OCI-M2 (cell line): ENCODE measurements around the gene IQGAP2.

Source experiments
- DNase-seq: peaks from one replicate; lab custom pipeline; 2025; ENCODE audit not compliant: unreplicated experiment; lab: John Stamatoyannopoulos, UW

IQGAP2 gene

DNA sequence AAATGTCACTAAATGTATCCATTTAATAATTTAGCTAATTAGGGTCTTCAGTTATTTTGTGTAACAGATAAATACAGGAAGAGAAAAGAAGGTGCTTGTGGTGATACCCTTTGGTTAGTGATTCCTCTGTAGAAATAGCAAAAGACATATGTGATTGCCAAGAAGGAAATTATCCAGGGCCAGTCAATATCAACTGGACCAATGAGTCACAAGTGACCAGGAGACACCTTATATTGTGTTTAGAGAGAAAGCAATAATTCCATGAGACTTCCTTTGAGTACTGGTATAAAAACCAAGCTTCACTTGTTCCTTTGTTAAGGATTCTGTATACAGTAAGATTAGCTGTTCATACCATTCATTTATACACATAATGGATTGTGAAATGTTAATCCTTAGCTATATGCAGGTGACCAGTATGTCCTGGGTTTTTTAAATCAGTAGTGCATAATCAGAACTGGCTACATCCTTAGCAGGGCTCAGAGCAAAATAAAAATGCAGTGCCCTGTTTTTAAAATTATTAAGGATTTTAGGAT is 301.1 kb downstream of the IQGAP2 start:
- DNase-seq, result no peak

DNA sequence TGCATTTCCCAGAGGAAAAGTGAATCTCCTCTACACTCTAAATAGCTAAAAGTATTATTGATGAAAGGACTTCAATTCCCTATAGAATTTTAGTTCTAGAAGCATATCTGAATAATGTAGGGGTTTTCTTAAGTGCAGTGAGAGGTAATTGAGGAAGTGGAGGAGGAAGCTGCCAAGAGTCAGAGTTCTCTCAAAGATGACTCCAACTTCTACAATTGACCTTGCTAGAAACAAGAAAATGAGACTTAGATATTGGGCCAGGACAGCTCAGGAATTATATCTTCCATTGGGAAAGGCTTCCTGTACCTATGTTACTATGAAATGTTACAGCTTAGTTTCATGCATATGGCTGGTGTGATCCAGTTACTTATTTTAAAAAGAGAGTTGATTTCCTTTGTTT is 302.5 kb downstream of the IQGAP2 start:
- DNase-seq, result no peak

DNA sequence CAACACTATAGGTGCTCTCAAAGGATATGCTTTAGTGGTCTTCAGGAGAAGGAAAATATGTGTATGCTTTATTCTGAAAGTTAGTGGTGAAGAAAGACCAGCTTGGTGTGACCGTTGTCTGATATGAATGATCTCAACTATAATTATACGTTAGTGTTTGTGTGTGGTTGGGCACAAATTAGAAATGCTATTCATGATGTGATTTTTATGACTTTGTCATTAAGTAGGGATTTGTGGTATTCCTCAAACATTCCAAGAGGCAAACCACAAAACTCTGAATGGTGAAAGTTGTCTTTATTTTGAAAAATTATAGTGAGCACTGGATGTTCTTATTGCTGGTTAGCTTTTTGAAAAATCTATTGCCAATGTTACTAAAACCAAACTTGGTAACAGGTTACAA is 306.7 kb downstream of the IQGAP2 start:
- no peak for DNase-seq

DNA sequence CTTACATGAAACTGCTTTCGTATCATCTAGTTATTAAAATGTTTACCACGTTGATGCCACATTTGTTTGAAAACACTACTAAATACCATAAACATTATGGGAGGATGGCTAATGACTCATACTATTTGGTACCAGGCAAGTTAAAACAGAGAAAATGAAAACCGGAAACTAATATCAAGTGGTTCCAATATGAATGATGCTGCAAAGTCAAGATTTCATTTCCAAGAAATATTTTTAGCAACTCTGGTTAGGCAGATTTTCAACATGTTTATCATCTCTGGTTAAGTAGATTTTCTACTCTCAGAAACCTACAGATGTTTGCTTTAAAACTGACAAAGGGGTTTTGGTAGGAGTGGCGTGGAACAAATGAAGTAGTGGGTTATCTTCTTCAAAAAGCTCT is 307.9 kb downstream of the IQGAP2 start:
- DNase-seq, result no peak

DNA sequence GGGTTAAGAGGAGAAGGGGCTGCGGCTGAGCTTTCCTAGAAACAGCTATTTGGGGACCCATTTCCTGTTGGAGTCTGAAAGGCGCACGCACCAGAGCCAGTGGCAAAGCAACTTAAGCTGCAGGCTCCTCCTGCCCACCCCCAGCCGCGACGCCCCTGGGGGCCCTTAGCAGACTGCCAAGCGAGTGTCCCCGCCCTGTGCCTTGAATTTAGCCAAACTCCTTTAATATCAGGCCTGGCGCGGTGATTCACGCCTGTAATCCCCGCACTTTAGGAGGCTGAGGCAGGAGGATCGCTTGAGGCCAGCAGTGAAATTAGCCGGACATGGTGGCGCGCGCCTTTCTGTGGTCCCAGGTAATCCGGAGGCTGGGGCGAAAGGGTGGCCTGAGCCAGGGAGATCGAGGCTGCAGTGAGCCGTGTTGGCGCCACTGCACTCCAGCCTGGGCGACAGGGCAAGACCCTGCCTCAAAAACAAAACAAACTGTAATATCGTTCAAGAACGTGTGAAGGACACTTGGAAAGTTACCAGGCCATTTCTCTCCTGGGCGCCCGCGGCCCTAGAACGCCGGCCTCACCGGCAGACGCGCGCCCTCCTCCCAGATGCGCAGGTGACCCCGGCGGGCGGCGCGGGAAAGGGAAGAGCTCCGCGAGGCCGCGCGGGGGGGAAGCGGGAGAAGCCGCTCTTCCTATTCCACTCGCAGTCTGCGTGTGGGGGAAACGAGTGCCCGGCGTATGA is 311.8 kb downstream of the IQGAP2 start:
- DNase-seq, result no peak

DNA sequence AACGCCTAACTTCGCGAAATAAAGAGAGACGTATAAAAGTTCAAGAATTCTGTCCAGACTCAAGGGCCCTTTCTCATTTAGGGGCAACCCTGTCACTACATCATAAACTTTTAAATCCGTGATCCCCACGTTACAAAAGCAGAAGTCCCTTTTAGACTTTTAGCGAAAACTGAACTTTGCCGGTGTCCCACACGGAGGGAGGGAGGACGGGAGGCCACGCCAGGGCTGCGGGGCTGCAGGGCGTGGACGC is 312.3 kb downstream of the IQGAP2 start:
- no peak for DNase-seq

DNA sequence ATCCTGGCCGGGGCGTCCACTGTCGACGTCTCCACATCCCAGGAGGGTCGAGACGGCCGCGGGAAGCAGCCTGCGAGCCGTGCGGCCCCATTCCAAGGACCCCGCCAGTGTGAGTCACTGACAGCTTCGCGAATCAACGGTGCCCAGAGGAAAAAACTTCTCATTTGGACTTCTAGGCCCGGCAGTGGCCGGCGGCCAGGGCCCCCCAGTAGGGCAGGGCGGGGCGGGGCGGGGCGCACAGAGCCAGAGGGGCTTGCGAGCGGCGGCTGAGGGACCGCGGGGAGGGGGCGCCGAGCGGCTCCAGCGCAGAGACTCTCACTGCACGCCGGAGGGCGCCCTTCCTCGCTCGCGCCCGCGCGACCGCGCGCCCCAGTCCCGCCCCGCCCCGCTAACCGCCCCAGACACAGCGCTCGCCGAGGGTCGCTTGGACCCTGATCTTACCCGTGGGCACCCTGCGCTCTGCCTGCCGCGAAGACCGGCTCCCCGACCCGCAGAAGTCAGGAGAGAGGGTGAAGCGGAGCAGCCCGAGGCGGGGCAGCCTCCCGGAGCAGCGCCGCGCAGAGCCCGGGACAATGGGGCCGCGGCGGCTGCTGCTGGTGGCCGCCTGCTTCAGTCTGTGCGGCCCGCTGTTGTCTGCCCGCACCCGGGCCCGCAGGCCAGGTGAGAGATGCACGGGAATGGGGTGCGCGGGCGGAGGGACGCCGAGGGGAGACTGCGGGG is 312.8 kb downstream of the IQGAP2 start, which contains the start of gene F2R:
F2R (plus strand) TSS at position 391 of the 720 bp plus-strand sequence; CDS start at position 573, 182 bp downstream.
- DNase-seq, result no peak

DNA sequence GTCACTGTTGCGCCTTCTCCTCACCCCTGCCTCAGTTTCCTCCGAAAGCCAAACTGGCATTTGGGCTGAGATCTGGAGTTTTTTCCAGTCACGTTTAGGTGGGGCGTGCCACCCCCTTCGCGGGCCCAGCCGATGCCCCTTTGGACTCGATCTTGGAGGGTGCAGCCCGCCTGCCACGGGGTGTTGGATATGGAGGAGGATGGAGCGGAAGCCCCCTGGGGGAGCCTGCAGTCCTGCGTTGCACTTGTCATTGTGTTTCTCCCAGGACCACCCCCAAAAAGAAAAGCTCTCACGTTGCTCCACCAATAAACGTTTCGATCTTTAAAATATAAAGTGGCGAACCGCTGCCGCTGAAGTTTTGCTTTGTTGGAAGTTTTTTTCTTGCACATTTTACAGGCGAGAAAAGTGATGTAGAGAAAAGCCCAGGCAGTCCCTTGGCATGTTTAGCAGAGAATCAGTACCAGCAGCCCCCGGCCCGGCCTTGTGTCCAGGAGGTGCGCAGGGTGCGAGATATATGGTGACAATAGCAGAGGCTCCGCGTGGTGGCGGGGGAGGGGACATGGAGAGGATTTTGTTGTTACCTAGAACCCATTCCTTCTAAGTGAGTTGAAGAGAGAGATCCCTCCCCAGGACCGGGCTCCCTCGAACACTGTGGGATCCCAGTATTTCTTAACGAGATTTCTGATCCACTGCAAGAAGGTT is 313.5 kb downstream of the IQGAP2 start:
- DNase-seq, result no peak

DNA sequence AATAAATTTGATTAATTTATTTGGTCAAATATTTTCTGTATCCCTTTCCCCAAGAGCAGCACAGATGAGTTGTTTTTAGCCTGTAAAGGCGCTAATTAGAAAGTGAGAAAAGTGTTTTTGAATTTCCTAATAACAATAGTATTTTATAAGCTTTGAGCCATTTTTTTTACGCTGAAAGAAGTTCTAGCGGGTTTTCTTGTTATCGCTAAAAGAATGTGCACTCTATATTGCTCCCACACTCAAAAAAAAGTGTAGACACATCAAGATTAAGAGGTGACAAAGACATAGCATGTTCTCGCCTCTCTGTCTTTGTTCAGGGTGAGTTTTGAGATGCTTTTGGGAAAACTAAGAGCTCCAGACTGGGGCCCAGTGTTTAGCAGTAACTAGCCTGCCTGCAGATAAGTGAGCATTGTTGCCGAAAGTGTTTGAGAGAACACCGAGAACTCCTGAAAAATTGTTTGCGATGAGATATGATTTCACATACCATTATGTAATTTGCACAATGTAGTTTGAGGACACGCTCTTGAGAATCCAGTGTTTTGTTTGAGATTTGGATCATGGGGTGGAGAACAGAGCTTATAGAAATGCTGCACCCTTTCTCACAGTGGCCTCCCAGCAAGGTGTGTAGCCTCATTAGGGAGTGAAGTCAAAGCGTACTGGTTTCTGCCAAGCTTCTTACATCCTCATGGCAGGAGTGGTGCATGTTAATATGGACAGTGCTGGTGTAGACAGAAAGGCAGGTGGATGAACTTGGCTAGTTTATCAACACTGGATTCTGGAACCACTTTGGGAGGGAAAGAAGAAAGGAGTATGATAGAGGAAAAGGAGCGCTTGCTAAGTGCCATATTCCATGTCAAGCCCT is 314.4 kb downstream of the IQGAP2 start:
- no peak for DNase-seq

DNA sequence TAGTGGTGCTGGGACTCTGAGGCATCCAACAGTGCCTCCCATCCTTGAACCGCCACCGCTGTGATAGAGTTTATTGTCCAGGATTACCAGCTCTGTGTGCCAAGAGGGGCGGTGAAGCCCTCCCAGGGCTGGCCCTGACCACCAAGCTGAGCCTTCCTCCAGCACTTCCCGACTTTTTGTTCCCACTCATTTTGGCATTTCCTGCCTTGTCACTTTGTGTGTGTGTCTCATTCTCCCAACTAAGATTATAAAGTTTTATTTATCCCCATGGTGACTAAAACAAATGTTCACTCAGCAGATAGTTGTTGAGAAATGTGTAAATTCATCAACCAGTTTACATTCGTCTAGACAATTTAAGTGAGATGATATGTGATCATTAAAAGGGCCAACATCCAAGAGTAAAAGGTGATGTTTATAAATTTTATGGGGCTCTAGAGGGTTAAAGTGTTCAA is 315.3 kb downstream of the IQGAP2 start:
- no peak for DNase-seq

DNA sequence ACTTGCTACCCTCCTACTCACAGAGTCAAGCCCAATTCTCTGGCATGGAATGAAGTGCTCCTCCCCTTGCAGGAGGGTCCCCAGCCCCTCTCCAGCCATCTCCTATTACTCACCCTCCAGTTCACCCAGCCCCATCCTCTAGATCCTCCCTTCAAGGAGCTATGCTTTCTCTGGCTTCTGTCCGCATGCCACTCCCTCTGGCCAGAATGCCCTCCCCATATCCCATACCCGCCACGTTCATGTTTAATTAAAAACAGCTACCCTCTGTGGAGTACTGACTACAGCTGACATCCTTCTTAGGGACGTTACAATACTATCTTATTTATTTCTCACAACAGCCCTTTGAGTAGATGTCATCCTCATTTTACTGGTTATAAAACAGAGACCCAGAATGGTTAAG is 315.8 kb downstream of the IQGAP2 start:
- DNase-seq, result no peak

DNA sequence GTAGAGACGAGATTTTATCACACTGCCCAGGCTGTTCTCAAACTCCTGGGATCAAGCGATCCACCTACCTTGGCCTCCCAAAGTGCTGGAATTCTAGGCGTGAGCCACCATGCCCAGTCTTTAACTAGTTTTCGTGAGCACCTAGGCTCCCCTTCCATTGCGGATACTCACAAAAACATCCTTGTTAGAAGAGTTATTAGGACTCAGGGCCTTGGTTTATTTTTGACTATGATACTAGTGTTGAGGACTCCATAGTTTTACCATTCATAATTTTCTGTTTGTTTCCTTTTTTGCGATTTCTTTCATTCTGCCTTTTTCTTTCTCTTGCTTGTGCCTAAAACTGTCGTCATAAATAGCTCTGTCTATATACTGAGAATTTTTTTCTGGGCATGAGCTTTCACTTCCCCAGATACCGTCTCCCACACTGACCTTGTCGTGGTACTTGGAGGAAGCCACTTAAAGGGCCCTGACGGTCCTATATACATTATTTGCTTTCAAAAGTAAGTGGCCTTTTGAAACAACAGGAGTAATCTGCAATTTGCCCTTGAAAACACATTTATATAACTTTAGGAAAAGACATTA is 318.0 kb downstream of the IQGAP2 start:
- DNase-seq, result no peak

DNA sequence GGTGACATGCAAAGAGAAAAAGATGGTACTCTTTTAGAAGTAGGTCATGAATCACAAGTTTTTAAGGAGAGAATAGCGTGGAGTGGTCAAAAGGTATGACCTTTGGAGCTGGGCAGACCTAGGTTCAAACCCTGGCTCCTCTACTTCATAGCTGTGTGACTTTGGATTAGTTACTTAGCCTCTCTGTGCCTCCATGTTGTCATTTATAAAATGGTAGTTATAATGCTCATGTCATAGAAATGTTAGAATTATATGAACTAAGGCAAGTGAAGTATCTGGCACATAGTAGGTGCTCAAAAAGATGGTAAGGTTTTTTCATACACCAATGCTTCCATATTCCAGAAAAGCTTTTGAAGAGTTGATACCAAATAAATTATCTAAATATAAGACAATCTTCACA is 320.2 kb downstream of the IQGAP2 start:
- no peak for DNase-seq

DNA sequence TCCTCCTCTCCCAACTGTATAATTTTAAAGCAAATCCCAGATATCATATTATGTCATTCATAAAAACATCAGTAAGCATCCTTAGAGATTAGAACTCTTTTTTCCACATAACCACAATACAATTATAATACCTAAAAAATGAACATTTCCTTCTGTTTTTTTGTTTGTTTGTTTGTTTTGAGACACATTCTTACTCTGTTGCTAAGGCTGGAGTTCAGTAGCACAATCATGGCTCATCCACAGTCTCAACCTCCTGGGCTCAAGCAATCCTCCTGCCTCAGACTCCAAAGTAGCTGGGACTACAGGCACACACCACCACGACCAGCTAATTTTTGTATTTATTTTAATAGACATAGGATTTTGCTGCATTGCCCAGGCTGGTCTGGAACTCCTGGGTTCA is 320.8 kb downstream of the IQGAP2 start:
- no peak for DNase-seq

DNA sequence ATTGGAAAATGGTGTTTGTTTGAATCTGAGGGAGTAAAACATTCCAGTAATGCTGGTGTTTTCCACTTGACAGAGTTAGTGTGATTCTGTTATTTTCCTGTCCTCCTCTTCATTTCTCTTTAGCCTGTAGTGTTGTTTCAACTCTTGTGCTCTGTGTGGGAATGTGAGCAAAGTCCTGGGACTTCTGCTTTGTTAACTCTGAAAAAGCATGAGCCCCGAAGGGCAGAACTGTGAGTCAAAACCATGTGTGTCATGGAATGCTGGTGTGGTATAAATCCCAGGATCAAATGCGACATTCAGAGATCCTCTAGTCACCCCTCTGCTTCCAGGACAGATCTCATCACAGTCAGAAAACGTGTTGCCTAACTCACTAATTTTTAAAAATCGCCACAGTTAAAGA is 321.8 kb downstream of the IQGAP2 start:
- no peak for DNase-seq

DNA sequence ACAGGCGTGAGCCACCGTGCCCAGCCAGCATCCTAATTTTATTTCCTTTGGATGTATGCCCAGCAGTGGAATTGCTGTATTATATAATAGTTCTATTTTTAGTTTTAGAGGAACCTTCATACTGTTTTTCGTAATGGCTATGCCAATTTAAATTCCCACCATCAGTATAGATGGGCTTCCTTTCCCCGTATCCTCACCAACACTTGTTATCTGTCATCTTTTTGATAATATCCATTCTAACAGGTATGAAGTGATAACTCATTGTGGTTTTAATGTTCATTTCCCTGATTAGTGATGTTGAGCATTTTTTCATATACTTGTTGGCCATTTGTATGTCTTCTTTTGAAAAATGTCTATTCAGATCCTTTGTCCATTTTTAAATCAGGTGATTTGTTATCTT is 325.9 kb downstream of the IQGAP2 start:
- no peak for DNase-seq

DNA sequence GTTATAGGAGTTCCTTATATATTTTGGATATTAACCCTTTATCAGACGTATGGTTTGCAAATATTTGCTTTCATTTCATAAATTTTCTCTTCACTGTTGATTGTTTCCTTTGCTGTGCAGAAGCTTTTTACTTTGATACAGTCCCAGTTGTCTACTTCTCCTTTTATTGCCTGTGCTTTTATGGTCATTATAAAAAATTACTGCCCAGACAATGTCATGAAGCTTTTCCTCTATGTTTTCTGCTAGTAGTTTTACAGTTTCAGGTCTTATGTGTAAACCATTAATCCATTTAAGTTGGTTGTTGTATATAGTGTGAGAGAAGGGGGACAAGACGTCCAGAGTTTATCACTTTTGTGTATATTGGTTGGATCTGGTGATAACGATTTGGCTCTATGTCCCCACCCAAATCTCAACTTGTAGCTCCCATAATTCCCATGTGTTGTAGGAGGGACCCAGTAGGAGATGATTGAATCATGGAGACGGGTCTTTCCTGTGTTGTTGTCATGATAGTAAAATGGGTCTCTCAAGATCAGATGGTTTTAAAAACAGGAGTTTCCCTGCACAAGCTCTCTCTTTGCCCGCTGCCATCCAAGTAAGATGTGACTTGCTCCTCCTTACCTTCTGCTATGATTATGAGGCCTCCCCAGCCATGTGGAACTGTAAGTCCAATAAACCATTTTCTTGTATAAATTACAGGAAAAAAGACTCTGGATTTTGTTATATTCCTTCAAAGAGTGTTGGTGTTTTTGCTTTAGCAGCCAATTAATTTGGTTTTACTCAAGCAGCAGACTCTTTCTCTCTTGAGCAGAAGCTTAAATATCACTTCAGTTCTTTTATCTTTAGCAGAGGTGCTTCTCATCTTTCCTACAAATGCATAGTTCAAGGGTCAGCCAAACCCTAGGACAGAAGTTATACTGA is 326.5 kb downstream of the IQGAP2 start:
- DNase-seq, result no peak

DNA sequence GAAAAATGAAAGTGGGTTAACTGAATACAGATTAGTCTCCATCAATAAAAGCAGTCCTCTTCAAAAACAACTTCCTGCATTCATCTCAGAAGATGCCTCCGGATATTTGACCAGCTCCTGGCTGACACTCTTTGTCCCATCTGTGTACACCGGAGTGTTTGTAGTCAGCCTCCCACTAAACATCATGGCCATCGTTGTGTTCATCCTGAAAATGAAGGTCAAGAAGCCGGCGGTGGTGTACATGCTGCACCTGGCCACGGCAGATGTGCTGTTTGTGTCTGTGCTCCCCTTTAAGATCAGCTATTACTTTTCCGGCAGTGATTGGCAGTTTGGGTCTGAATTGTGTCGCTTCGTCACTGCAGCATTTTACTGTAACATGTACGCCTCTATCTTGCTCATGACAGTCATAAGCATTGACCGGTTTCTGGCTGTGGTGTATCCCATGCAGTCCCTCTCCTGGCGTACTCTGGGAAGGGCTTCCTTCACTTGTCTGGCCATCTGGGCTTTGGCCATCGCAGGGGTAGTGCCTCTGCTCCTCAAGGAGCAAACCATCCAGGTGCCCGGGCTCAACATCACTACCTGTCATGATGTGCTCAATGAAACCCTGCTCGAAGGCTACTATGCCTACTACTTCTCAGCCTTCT is 329.4 kb downstream of the IQGAP2 start:
- no peak for DNase-seq

DNA sequence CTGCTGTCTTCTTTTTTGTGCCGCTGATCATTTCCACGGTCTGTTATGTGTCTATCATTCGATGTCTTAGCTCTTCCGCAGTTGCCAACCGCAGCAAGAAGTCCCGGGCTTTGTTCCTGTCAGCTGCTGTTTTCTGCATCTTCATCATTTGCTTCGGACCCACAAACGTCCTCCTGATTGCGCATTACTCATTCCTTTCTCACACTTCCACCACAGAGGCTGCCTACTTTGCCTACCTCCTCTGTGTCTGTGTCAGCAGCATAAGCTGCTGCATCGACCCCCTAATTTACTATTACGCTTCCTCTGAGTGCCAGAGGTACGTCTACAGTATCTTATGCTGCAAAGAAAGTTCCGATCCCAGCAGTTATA is 329.9 kb downstream of the IQGAP2 start:
- no peak for DNase-seq
